GM23338 (cell line): Measurements from ENCODE around the gene PRG2. TPM values are rescaled to one million over a fixed set of nuclear protein-coding genes. Genes with fewer than 3 reads are reported as not detected.

Experiments
- ATAC-seq: fragments of 200-7000 bp; cut with Tn5 transposase; 3 replicates; pipeline ENCODE4 v1.9.1; 2020
- DNase-seq: peaks from one replicate; pipeline ENCODE4 v3.0.0-alpha.2; 2015; ENCODE audit warnings: low spot score
- H2AFZ ChIP-seq: fragments of 200-600 bp; sonication (generic); 2 replicates; pipeline ENCODE4 v1.8.0; 2016; ENCODE audit warnings: antibody characterized with exemption, mild to moderate bottlenecking, moderate library complexity
- H3F3A ChIP-seq: fragments of 200-600 bp; sonication (generic); replicated peaks from 2 replicates; pipeline ENCODE4 v1.8.0; 2017; ENCODE audit warnings: antibody characterized with exemption, mixed run types, low read depth
- H3K27ac ChIP-seq: fragments of 200-600 bp; sonication (generic); 2 replicates; pipeline ENCODE4 v1.6.1; 2016; ENCODE audit warnings: low read depth
- H3K27me3 ChIP-seq: fragments of 200-600 bp; sonication (generic); 2 replicates; pipeline ENCODE4 v1.8.0; 2016; ENCODE audit warnings: mild to moderate bottlenecking, mixed run types, moderate library complexity; ENCODE audit not compliant: insufficient read depth
- H3K36me3 ChIP-seq: fragments of 200-600 bp; sonication (generic); 2 replicates; pipeline ENCODE4 v1.8.0; 2016; ENCODE audit warnings: mild to moderate bottlenecking; ENCODE audit not compliant: insufficient read depth
- H3K4me1 ChIP-seq: fragments of 200-600 bp; sonication (generic); 2 replicates; pipeline ENCODE4 v1.8.0; 2016; ENCODE audit warnings: mild to moderate bottlenecking, moderate library complexity; ENCODE audit not compliant: insufficient read depth
- H3K4me2 ChIP-seq: fragments of 200-600 bp; sonication (generic); 2 replicates; pipeline ENCODE4 v1.7.1; 2017; ENCODE audit warnings: mixed run types
- H3K4me3 ChIP-seq: fragments of 200-600 bp; sonication (generic); 2 replicates; pipeline ENCODE4 v1.6.1; 2016; ENCODE audit warnings: mixed run types
- H3K79me2 ChIP-seq: fragments of 200-600 bp; sonication (generic); replicated peaks from 2 replicates; pipeline ENCODE4 v1.8.0; 2017; ENCODE audit warnings: mild to moderate bottlenecking; ENCODE audit not compliant: insufficient read depth
- H3K9me2 ChIP-seq: fragments of 200-600 bp; sonication (generic); 2 replicates; pipeline ENCODE4 v1.8.0; 2017; ENCODE audit not compliant: insufficient read depth
- H4K20me1 ChIP-seq: fragments of 200-600 bp; sonication (generic); replicated peaks from 2 replicates; pipeline ENCODE4 v1.8.0; 2017; ENCODE audit warnings: mild to moderate bottlenecking; ENCODE audit not compliant: insufficient read depth
- H3K27ac Mint-ChIP-seq: 2 replicates; pipeline ENCODE4 v1.8.0; 2020; ENCODE audit warnings: inconsistent platforms, mild to moderate bottlenecking, moderate library complexity, mixed read lengths
- H3K27me3 Mint-ChIP-seq: 3 replicates; pipeline ENCODE4 v1.8.0; 2022; ENCODE audit warnings: low read depth, mild to moderate bottlenecking, moderate library complexity, mixed read lengths, inconsistent platforms; ENCODE audit not compliant: insufficient read depth, poor library complexity
- H3K36me3 Mint-ChIP-seq: 3 replicates; pipeline ENCODE4 v1.8.0; 2021; ENCODE audit warnings: low read depth, mild to moderate bottlenecking, inconsistent platforms, moderate library complexity, mixed read lengths
- H3K4me1 Mint-ChIP-seq: 3 replicates; pipeline ENCODE4 v1.8.0; 2020; ENCODE audit warnings: mild to moderate bottlenecking, inconsistent platforms, mixed read lengths
- H3K4me3 Mint-ChIP-seq: 3 replicates; pipeline ENCODE4 v1.8.0; 2021; ENCODE audit warnings: moderate library complexity, mild to moderate bottlenecking, inconsistent platforms, mixed read lengths
- H3K9me3 Mint-ChIP-seq: 3 replicates; pipeline ENCODE4 v1.8.0; 2020; ENCODE audit warnings: moderate library complexity, mild to moderate bottlenecking, inconsistent platforms, mixed read lengths
- CREB1 ChIP-seq: fragments of 250-450 bp; sonication (Bioruptor Pico); IDR thresholded peaks from 2 replicates; pipeline ENCODE4 v1.5.0; 2020; ENCODE audit warnings: low read depth, mild to moderate bottlenecking, moderate library complexity
- CTCF ChIP-seq, 2 experiments: fragments of 200-600 bp in 1 of 2; sonication (generic) in 1 of 2; conservative IDR thresholded peaks; 2 replicates each; pipeline versions ENCODE4 v1.5.1 to v1.6.1; 2016 to 2017; ENCODE audit warnings: antibody characterized with exemption in 2 of 2, low read depth in 2 of 2, mild to moderate bottlenecking in 2 of 2, moderate library complexity in 1 of 2
- EZH2phosphoT487 ChIP-seq: fragments of 200-600 bp; sonication (generic); IDR thresholded peaks from one replicate; pipeline ENCODE4 v1.8.1; 2018; ENCODE audit warnings: antibody characterized with exemption; ENCODE audit not compliant: unreplicated experiment
- POLR2AphosphoS5 ChIP-seq: IDR thresholded peaks from 2 replicates; pipeline ENCODE4 v1.6.1; 2016; ENCODE audit warnings: antibody characterized with exemption, low read depth
- STAT1 ChIP-seq: IDR thresholded peaks from one replicate; pipeline ENCODE4 v1.6.1; 2016; ENCODE audit warnings: antibody characterized with exemption; ENCODE audit not compliant: unreplicated experiment
- ZNF114 ChIP-seq: fragments of 250-450 bp; sonication (Bioruptor Pico); IDR thresholded peaks from 2 replicates; pipeline ENCODE4 v1.5.0; 2020; ENCODE audit warnings: mild to moderate bottlenecking, moderate library complexity
- ZNF462 ChIP-seq: fragments of 250-450 bp; sonication (Bioruptor Pico); IDR thresholded peaks from 2 replicates; pipeline ENCODE4 v1.5.0; 2020; ENCODE audit warnings: mild to moderate bottlenecking, moderate library complexity
- polyA plus RNA-seq: library from polyadenylated mRNA; unstranded; fragments of >200 nt; fragmentation: Nextera tagmentation; extraction: Ambion mirVana; gene quantifications from 2 replicates; pipeline ENCODE4 v1.2.1, GENCODE V29; 2016
- total RNA-seq: library from RNA; depleted of rRNA; stranded (reverse); fragments of >200 nt; shearing (Covaris generic); gene quantifications from 2 replicates; pipeline ENCODE4 v1.2.3, GENCODE V29; 2014

The PRG2 gene
- total and polyA plus RNA-seq, 2 experiments from 2014 or later, result not detected

- TF ChIP-seq ZNF462 (CRISPR knock-in tag) (no peak), POLR2AphosphoS5 (no peak), ZNF114 (CRISPR knock-in tag) (no peak), CREB1 (no peak), EZH2phosphoT487 (no peak), CTCF (conservative IDR thresholded peaks at IDR 0.05; ENCODE audit: low read depth in 2 of 2) (no peak)
These were observed 43.1 kb downstream of the PRG2 start (continued) for GRCh38 chr11:57347336-57347735.

GRCh38 chr11:57345555-57346211, 44.8 kb downstream of the PRG2 start:
- peak overlapping the region; percentile 43; the same call in 1 of the 2 replicates for H3K4me3 ChIP-seq
- H3K36me3 ChIP-seq, result no peaks in the 10 kb centered on the region
- Mint-ChIP-seq H3K4me1 (peaks cover 39% of the 10 kb centered on the region), H3K27me3 (peaks cover 29% of the 10 kb centered on the region), H3K36me3 (no peaks in the 10 kb centered on the region; the same call in 2 of the 3 replicates), H3K4me3 (no peak overlapping the region; the same call in 2 of the 3 replicates), H3K9me3 (no peaks in the 10 kb centered on the region), H3K27ac (no peak overlapping the region)
- peaks cover 4% of the 10 kb centered on the region; the same call in 1 of the 2 replicates for H3K27me3 ChIP-seq
- H3F3A ChIP-seq, result 0 out of 2 replicates have a peak, but pooled peaks cover 3% of the 10 kb centered on the region
- DNase-seq, result peak; percentile 97
- H4K20me1 ChIP-seq, result no peaks in the 10 kb centered on the region
- no peak overlapping the region for H3K27ac ChIP-seq
- peak overlapping the region; percentile 98 for H2AFZ ChIP-seq
- H3K4me1 ChIP-seq, result peaks cover 26% of the 10 kb centered on the region
- no peaks in the 10 kb centered on the region for H3K9me2 ChIP-seq
- no peaks in the 10 kb centered on the region for H3K79me2 ChIP-seq
- peak overlapping the region; percentile 74 for H3K4me2 ChIP-seq
- peak; percentile 63 for ATAC-seq
- TF ChIP-seq ZNF462 (CRISPR knock-in tag) (no peak), STAT1 (no peak)
